ENCODE results near the gene SLC6A12. TPM values are rescaled to one million over a fixed set of nuclear protein-coding genes. Genes with fewer than 3 reads are reported as not detected.

Gene SLC6A12
- total RNA-seq = under 1 TPM in 1 of 4 donors, not detected in 3; 0.13 TPM

DNA sequence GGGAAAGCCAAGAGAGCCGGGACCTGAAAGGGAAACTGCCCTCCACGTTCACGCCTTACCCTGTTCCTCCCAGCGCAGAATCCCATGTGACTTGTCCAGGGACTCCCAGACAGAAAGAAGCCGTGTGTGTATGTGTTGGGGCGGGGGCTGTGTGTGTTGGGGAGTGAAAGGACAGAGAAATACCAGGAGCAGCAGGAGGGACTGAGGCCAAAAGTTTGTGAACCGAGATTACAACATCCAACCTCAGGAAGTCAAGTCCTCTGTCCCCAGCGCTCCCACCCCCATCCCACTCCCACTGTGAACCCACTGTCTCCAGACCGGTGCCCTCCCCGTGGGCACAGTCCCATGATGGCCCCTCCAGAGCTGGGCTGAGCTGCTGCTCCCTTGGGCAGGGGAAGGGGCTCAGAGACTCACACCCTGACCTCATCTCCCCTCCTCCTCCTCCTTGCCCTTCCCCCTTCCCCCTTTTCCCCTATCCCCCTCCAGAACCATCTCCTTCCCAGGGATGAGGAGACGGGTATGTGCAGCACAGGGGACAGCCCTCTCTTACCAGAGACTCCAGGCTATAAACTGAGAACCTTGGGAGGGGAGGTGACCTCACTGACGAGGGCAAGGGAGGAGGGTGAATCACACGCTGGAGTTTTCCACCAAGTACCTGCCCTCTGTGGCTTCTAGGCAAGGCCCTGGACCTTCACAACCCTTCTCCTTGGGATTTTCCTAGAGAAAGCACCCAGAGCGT, at the start of gene SLC6A12:
SLC6A12 (minus strand) TSS at position 155 of the 739 bp plus-strand sequence. CDS start 4,171 bp downstream, outside the sequence.
- no peaks in the 10 kb centered on the region for H3K4me1 ChIP-seq
- H3K36me3 ChIP-seq = no peaks in the 10 kb centered on the region
- no peaks in the 10 kb centered on the region for H3K9me3 ChIP-seq
- DNase-seq (no peak), ATAC-seq (no peak)
- no peak within 1 kb of the TSS for H3K4me3 ChIP-seq
- in situ Hi-C loops (cut with MboI; ENCODE audit: low sequenced_read_pairs in 4 of 4) = no loop called here
- H3K27me3 ChIP-seq = peaks cover 11 to 16% (median 16%) of the 10 kb centered on the region in 3 donors
- TF ChIP-seq POLR2A (IDR thresholded peaks at IDR 0.05) = no peak
- TF ChIP-seq, protein P1, sequence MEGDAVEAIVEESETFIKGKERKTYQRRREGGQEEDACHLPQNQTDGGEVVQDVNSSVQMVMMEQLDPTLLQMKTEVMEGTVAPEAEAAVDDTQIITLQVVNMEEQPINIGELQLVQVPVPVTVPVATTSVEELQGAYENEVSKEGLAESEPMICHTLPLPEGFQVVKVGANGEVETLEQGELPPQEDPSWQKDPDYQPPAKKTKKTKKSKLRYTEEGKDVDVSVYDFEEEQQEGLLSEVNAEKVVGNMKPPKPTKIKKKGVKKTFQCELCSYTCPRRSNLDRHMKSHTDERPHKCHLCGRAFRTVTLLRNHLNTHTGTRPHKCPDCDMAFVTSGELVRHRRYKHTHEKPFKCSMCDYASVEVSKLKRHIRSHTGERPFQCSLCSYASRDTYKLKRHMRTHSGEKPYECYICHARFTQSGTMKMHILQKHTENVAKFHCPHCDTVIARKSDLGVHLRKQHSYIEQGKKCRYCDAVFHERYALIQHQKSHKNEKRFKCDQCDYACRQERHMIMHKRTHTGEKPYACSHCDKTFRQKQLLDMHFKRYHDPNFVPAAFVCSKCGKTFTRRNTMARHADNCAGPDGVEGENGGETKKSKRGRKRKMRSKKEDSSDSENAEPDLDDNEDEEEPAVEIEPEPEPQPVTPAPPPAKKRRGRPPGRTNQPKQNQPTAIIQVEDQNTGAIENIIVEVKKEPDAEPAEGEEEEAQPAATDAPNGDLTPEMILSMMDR (IDR thresholded peaks at IDR 0.05 in 4 of 5, conservative IDR thresholded peaks at IDR 0.05 in 1 of 5) = no peak
- no peak within 1 kb of the TSS for H3K27ac ChIP-seq
- intact Hi-C loops (cut with DNase I; ENCODE audit: low total_unique reads) = no loop called here

- ATAC-seq (no peak), DNase-seq (no peak)
- H3K36me3 ChIP-seq = no peaks in the 10 kb centered on the region
- H3K27me3 ChIP-seq = peaks cover 0 to 11% (median 0%) of the 10 kb centered on the region in 3 donors
- no peak overlapping the region for H3K4me3 ChIP-seq
- no peaks in the 10 kb centered on the region for H3K9me3 ChIP-seq
- no peak overlapping the region for H3K27ac ChIP-seq
- no peaks in the 10 kb centered on the region for H3K4me1 ChIP-seq
- in situ Hi-C loops (cut with MboI; ENCODE audit: low sequenced_read_pairs in 4 of 4) (no loop called here), intact Hi-C loops (cut with DNase I; ENCODE audit: low total_unique reads) (no loop called here)
- TF ChIP-seq, protein P1 (IDR thresholded peaks at IDR 0.05 in 4 of 5, conservative IDR thresholded peaks at IDR 0.05 in 1 of 5) = no peak
- TF ChIP-seq POLR2A (IDR thresholded peaks at IDR 0.05) = no peak
Measured at GRCh38 chr12:263574-263973, 49.6 kb upstream of the SLC6A12 start.

DNA sequence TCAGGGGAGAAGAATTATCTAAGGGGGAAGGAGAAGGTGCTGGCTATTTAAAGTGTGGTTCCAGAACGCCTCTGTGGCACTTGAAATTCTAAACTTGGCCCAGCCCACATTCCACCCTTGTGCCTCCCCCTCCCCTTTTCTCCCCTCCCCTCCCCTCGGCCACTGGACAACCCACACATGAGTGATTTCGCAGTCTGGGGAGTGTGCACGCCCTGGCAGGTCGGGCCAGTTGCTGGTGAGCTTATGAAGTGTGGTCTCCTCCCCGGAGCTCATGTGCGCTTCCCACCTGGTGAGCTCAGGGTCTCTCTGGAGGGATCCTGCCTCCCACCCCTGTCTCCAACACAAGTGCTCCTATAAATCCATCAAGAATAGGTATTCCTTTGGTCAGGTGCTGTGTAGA, 48.9 kb upstream of the SLC6A12 start, which contains the start of gene SLC6A13:
SLC6A13 (minus strand) TSS at position 20 of the 400 bp plus-strand sequence. CDS start 2,784 bp downstream, outside the sequence.
- Histone ChIP-seq H3K36me3 (no peaks in the 10 kb centered on the region), H3K4me3 (no peak within 1 kb of the TSS), H3K4me1 (no peaks in the 10 kb centered on the region), H3K27ac (no peak within 1 kb of the TSS), H3K9me3 (no peaks in the 10 kb centered on the region), H3K27me3 (peaks cover 0 to 13% (median 0%) of the 10 kb centered on the region in 3 donors)
- in situ Hi-C loops (cut with MboI; ENCODE audit: low sequenced_read_pairs in 4 of 4) (no loop called here), intact Hi-C loops (cut with DNase I; ENCODE audit: low total_unique reads) (no loop called here)
- TF ChIP-seq POLR2A (IDR thresholded peaks at IDR 0.05) = no peak
- TF ChIP-seq, protein P1 (IDR thresholded peaks at IDR 0.05 in 4 of 5, conservative IDR thresholded peaks at IDR 0.05 in 1 of 5) = no peak
- DNase-seq (no peak), ATAC-seq (no peak)

GRCh38 chr12:262113-262512, 48.2 kb upstream of the SLC6A12 start:
- no peak overlapping the region for H3K4me3 ChIP-seq
- intact Hi-C loops (cut with DNase I; ENCODE audit: low total_unique reads) = no loop called here
- H3K27me3 ChIP-seq = peaks cover 0 to 13% (median 0%) of the 10 kb centered on the region in 3 donors
- H3K36me3 ChIP-seq = no peaks in the 10 kb centered on the region
- TF ChIP-seq, protein P1 (IDR thresholded peaks at IDR 0.05 in 4 of 5, conservative IDR thresholded peaks at IDR 0.05 in 1 of 5) = no peak
- no peak for TF ChIP-seq POLR2A (IDR thresholded peaks at IDR 0.05)
- no peaks in the 10 kb centered on the region for H3K9me3 ChIP-seq
- H3K4me1 ChIP-seq = no peaks in the 10 kb centered on the region
- in situ Hi-C loops (cut with MboI; ENCODE audit: low sequenced_read_pairs in 4 of 4) = no loop called here
- DNase-seq (no peak), ATAC-seq (no peak)
- H3K27ac ChIP-seq = no peak overlapping the region

Data from gastrocnemius medialis (tissue), 4 donors.